Thyroid gland (tissue), 4 donors: ENCODE results near the gene HBD. TPM values are rescaled to one million over a fixed set of nuclear protein-coding genes. Genes with fewer than 3 reads are reported as not detected.

Experiments used
- DNase-seq, 2 donors: peaks; one replicate each; pipeline ENCODE4 v3.0.0-alpha.2; 2019
- H3K27ac ChIP-seq, 3 donors: fragments of 200-600 bp; sonication (generic); 1 replicate in 2 of 3; 2 replicates in 1 of 3; pipeline ENCODE4 v1.5.1; 2016 to 2019; ENCODE audit warnings: mild to moderate bottlenecking in 1 of 3, moderate library complexity in 1 of 3
- H3K27me3 ChIP-seq: fragments of 200-600 bp; sonication (generic); one replicate; pipeline ENCODE4 v1.5.1; 2019
- H3K36me3 ChIP-seq, 2 donors: fragments of 200-600 bp; sonication (generic); one replicate each; pipeline ENCODE4 v1.5.1; 2016 to 2019
- H3K4me1 ChIP-seq, 2 donors: fragments of 200-600 bp; sonication (generic); one replicate each; pipeline ENCODE4 v1.5.1; 2017 to 2019
- H3K4me3 ChIP-seq, 3 donors: fragments of 200-600 bp; sonication (generic); replicated peaks in 1 of 3; 1 replicate in 2 of 3; 2 replicates in 1 of 3; pipeline ENCODE4 v1.5.1; 2016; ENCODE audit warnings: mild to moderate bottlenecking in 1 of 3
- H3K9me3 ChIP-seq: fragments of 200-600 bp; sonication (generic); one replicate; pipeline ENCODE4 v1.5.1; 2017
- POLR2A ChIP-seq, 2 donors: fragments of 450-650 bp; IDR thresholded peaks; one replicate each; pipeline ENCODE4 v1.6.1; 2017; ENCODE audit warnings: antibody characterized with exemption in 2 of 2, mild to moderate bottlenecking in 2 of 2, moderate library complexity in 1 of 2
- WGBS, 2 donors: methylation state at CpG; one replicate each; pipeline ENCODE4 v1.1.5; 2017; 5-methylcytosine and 5-hydroxymethylcytosine counted together
- intact Hi-C: fragments of 100-400 bp; cut with DNase I; formaldehyde crosslinking; loops from one replicate; pipeline ENCODE4 v1.15.1; 2023
- total RNA-seq, 4 donors: library from RNA; depleted of rRNA; stranded (reverse); fragments of >200 nt; gene quantifications; one replicate each; pipeline ENCODE4 v1.2.3, GENCODE V29; 2016
- TF ChIP-seq, protein P1 (sequence below), 6 experiments: fragments of 200-600 bp in 3 of 6; fragments of 450-650 bp in 3 of 6; sonication (generic) in 3 of 6; IDR thresholded peaks; one replicate each; pipeline ENCODE4 v1.5.1; 2016 to 2019; ENCODE audit warnings: antibody characterized with exemption in 6 of 6, mild to moderate bottlenecking in 2 of 6, inconsistent platforms in 1 of 6, moderate library complexity in 1 of 6

HBD gene
- total RNA-seq, 4 donors from 2014 or later: 1.0 TPM; not detected in 3

DNA sequence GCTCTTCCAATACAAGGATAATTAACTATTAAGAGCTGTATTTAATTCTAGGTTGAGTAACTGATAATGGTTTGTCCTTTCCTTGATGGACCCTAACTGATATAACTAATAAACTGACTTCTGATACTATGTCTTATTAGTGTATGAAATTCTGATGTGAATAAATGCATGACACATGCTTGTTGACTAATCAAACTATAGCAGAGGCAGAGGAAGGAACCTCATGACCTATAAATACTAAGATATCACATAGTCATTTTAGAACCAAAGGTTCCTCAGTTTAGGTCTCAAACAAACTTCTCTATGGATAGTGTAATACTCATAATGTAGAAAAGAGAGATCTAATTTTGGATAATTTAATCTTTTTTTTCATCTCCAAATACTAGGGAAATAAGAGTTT lies 4.8 kb upstream of the HBD start:
- H3K27me3 ChIP-seq: no peaks in the 10 kb centered on the region
- TF ChIP-seq, protein P1, sequence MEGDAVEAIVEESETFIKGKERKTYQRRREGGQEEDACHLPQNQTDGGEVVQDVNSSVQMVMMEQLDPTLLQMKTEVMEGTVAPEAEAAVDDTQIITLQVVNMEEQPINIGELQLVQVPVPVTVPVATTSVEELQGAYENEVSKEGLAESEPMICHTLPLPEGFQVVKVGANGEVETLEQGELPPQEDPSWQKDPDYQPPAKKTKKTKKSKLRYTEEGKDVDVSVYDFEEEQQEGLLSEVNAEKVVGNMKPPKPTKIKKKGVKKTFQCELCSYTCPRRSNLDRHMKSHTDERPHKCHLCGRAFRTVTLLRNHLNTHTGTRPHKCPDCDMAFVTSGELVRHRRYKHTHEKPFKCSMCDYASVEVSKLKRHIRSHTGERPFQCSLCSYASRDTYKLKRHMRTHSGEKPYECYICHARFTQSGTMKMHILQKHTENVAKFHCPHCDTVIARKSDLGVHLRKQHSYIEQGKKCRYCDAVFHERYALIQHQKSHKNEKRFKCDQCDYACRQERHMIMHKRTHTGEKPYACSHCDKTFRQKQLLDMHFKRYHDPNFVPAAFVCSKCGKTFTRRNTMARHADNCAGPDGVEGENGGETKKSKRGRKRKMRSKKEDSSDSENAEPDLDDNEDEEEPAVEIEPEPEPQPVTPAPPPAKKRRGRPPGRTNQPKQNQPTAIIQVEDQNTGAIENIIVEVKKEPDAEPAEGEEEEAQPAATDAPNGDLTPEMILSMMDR (IDR thresholded peaks at IDR 0.05): no peak
- TF ChIP-seq POLR2A (IDR thresholded peaks at IDR 0.05): no peak
- H3K36me3 ChIP-seq: no peaks in the 10 kb centered on the region
- H3K4me1 ChIP-seq: no peaks in the 10 kb centered on the region
- H3K4me3 ChIP-seq: no peak overlapping the region
- intact Hi-C loops: no loop called here
- H3K27ac ChIP-seq: no peak overlapping the region
- H3K9me3 ChIP-seq: no peaks in the 10 kb centered on the region
- DNase-seq: no peak

DNA sequence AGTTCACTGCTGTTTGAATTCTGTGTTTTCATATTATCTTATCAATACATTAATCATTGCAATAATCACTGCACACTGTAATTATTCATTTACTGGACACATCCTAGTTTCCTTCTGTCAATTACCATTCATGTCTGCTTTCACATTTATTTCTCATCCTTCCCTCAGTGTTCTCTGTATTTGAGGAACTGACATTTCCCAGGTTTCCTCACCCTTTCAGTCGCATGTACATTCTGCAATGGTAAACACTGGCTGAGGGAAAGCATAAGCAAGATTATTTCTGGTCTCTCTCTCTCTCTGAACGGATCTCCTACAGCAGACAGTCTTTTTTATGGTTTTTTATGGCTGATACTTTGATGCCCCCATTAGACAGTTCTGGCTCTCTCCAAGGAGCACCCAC lies 4.2 kb upstream of the HBD start:
- no peaks in the 10 kb centered on the region for H3K36me3 ChIP-seq
- H3K9me3 ChIP-seq: no peaks in the 10 kb centered on the region
- H3K4me3 ChIP-seq: no peak overlapping the region
- no peak for TF ChIP-seq POLR2A (IDR thresholded peaks at IDR 0.05)
- TF ChIP-seq, protein P1 (IDR thresholded peaks at IDR 0.05): no peak
- intact Hi-C loops: no loop called here
- WGBS, 2 donors: 57 to 60% methylated on average over 2 of the region's 2 CpGs
- no peaks in the 10 kb centered on the region for H3K4me1 ChIP-seq
- H3K27ac ChIP-seq: no peak overlapping the region
- H3K27me3 ChIP-seq: no peaks in the 10 kb centered on the region
- no peak for DNase-seq

DNA sequence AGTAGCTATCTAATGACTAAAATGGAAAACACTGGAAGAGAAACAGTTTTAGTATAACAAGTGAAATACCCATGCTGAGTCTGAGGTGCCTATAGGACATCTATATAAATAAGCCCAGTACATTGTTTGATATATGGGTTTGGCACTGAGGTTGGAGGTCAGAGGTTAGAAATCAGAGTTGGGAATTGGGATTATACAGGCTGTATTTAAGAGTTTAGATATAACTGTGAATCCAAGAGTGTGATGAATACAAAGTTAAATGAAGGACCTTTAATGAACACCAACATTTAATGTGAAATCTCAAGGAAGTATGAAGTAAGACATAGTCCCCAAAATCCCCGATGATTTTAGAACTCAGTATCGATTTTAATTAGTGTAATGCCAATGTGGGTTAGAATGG lies 3.1 kb upstream of the HBD start:
- no peak for DNase-seq
- Histone ChIP-seq H3K27me3 (no peaks in the 10 kb centered on the region), H3K36me3 (no peaks in the 10 kb centered on the region), H3K9me3 (no peaks in the 10 kb centered on the region), H3K4me3 (no peak overlapping the region), H3K4me1 (no peaks in the 10 kb centered on the region), H3K27ac (no peak overlapping the region)
- intact Hi-C loops: no loop called here
- no peak for TF ChIP-seq POLR2A (IDR thresholded peaks at IDR 0.05)
- TF ChIP-seq, protein P1 (IDR thresholded peaks at IDR 0.05): no peak
- whole genome bisulfite sequencing, 2 donors: 95 to 96% methylated on average over 2 of the region's 2 CpGs

DNA sequence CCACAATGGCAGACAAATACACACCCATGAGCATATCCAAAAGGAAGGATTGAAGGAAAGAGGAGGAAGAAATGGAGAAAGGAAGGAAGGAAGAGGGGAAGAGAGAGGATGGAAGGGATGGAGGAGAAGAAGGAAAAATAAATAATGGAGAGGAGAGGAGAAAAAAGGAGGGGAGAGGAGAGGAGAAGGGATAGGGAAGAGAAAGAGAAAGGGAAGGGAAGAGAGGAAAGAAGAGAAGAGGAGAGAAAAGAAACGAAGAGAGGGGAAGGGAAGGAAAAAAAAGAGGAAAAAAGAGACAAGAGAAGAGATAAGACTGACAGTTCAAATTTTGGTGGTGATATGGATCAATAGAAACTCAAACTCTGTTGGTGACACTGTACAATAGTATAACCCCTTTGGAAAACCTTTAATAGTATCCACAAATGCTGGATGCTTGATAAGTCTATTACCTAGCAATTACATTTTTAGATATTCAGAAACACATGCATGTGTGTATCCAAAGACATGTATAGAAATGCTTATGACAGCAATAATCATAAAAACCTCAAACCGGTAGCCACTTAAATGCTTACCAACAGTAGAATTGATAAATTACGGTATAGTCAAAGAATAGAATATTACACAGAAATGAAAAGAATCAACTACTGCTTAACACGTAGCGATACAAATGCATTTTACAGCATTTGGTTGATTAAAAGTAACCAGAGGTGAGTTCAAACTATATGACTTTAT lies 1.2 kb upstream of the HBD start:
- no peaks in the 10 kb centered on the region for H3K36me3 ChIP-seq
- no peaks in the 10 kb centered on the region for H3K4me1 ChIP-seq
- DNase-seq: no peak
- 88 to 93% methylated on average over 5 of the region's 5 CpGs for WGBS, 2 donors
- H3K9me3 ChIP-seq: no peaks in the 10 kb centered on the region
- H3K27me3 ChIP-seq: no peaks in the 10 kb centered on the region
- intact Hi-C loops: no loop called here
- TF ChIP-seq POLR2A (IDR thresholded peaks at IDR 0.05): no peak
- TF ChIP-seq, protein P1 (IDR thresholded peaks at IDR 0.05): no peak
- H3K4me3 ChIP-seq: no peak overlapping the region
- H3K27ac ChIP-seq: no peak overlapping the region

DNA sequence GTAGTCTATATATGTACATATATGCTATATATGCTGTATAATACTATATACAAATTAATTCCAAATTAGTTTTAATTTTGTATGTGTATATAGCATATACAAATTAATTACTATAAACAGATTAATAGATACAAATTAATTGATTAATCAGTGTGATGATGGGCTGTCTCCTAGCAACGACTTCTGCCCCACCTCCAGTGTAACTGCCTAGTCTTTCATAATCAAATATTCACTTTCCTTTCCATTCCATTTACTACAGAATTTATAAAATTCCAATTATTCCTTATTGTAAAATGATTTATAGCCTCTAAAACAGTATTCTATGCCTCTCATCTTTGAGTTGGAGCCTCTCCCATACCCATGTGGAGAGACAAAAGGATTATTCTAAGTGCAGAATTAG lies 976 bp downstream of the HBD start:
- Histone ChIP-seq H3K27ac (no peak overlapping the region), H3K36me3 (no peaks in the 10 kb centered on the region), H3K4me1 (no peaks in the 10 kb centered on the region), H3K9me3 (no peaks in the 10 kb centered on the region), H3K27me3 (no peaks in the 10 kb centered on the region), H3K4me3 (no peak overlapping the region)
- intact Hi-C loops: no loop called here
- TF ChIP-seq, protein P1 (IDR thresholded peaks at IDR 0.05): no peak
- TF ChIP-seq POLR2A (IDR thresholded peaks at IDR 0.05): no peak
- no peak for DNase-seq
- 84 to 92% methylated on average over 1 of the region's 1 CpG for WGBS, 2 donors
